GM18502 (cell line): ENCODE results near the gene RALGAPB.
A peak's percentile ranks its signal among the peaks of the same experiment; 100 is the strongest.
"Not testable (repeated sequence)": the region's sequence is repeated elsewhere in the genome, so short reads cannot be mapped to it uniquely, and the experiment has no call there.

Experiments
- ATAC-seq: cut with Tn5 transposase; IDR thresholded peaks from one replicate; pipeline ENCODE4 v1.9.1; 2021; ENCODE audit warnings: mild to moderate bottlenecking; ENCODE audit not compliant: unreplicated experiment, poor library complexity

The RALGAPB gene

DNA sequence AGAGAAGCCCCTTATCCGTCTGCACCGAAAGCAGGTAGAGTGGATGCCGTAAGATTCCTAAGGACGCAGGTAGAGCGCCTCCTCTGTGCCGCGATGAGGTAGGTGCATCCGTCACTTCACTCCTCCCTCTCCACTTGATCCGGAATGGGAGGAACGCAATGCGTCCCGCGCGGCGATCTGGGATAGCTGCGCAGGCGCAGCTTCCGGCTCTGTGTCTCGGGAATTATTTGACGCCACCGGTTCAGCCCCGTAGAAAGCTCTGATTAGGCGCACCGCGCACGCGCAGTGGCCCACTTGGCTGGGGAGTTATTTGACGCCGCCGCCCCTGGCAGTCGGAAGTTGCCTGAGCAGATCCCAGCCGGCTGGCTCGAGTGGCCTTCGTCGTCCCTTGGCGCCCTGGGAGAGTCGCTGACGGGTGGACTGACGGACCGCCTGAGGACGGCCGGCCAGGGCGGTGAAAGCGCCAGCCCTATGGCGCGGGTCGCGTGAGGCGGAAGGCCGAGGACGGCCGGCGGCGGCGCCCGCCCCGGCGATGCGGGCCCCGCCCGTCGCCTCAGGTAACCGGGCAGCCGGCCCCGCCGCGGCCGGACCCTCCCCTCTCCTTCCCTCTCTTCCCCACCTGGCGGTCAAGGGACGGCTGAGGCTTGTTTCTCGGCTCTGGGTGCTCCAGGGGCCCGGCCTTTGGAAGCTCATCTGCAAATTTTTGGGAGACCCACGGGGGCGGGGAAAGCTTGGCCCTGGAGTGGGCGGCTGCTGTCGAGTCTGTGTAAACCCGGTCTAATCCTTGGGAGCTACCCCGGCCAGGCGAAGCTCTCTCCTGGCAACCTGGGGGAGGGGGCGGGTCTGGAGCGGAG lies at the start of gene RALGAPB:
Gene RALGAPB (plus strand): TSS at position 331 of the 854 bp plus-strand sequence. CDS start 15,590 bp downstream, outside the sequence.
- ATAC-seq: peak; percentile 88

DNA sequence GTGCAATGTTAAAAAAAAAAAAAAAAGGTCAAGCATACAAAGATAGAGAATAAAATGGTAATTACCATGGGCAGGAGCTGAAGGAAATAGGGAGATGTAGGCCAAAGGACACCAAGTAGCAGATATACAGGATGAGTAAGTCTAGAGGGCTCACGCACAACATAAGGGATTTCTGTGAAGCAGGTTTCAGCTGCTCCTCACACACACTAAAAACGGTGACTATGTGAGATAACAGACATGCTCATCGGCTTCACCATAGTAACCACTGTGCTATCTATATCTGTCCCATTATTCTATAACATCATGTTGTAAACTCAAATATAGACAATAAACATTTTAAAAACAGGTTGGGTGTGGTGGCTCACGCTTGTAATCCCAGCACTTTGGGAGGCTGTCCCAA lies 49.1 kb upstream of the RALGAPB start:
- ATAC-seq: no peak

DNA sequence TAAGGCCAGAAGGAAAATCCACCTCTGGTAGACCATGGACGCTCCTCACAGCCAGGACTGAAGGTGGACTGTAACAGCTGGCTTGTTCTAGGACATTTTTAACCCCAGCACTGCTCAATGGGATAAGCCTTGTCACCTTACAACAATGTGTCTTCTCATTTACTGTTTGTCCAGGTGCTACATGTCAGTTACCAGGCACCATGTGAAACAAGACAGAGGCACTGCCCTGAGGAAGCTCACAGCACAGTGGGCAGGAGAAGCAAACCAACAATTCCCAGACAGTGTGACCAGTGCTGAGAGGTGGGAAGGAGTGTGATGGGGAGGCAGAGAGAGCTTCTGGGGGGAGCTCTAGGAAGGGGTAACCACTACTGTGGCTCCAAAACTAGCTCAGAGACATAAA lies 48.2 kb upstream of the RALGAPB start:
- ATAC-seq: no peak

DNA sequence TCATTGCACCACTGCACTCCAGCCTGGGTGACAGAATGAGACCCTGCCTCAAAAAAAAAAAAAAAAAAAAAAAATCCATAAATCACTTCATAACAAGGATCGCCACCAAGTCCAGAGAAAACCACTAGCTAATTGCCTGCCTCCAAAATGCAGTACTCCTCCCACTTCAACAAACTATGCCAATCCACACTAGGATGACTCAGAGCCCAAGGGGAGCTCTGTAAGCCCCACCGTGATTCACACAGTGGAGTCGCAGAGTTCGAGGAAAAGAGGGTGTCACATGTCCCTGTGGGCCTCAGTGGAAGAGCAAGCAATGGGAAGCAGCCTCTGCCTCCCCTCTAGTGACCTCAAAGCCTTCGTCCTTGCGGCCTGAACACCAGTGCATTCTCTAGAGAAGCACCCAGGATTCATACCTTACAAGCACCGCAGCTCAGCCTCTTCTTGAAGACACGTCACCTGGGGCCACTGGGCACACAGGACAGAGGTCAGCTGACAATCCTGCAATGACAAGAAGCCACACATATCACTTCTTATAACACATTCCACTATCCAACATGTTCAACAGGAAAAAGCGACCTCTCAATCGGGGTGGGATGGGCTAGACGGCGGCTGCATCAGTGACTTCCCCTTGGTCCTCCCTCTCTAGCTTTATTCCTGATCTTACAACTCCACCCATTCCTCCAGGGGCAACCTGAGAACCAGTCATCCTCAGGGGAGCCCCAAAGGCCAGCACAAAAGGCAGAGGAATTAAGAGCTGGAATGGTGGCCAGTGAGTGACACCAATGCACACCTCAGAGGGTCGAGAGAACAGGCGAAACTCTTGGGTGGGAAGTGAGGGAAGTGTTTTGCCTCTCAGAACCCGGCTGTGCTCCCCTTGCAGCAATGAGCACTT lies 46.4 kb upstream of the RALGAPB start:
- ATAC-seq: no peak

DNA sequence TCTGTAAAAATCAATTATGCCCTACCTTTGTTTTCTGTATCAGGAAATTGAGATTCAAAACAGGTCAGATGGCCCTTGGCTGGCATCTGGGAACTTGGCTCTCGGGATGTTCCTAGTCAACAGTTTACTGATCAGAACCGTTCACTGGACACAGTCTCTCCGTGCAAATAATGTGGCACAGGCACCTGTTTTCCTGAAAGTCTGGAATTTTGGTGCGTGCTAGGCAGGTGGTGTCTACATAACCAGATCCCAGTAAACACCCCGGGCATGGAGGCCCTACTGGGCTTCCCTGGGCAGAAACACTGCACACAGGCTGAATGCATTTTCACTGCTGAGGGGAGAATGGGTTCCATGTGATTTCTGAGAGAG lies 45.0 kb upstream of the RALGAPB start:
- ATAC-seq: no peak

DNA sequence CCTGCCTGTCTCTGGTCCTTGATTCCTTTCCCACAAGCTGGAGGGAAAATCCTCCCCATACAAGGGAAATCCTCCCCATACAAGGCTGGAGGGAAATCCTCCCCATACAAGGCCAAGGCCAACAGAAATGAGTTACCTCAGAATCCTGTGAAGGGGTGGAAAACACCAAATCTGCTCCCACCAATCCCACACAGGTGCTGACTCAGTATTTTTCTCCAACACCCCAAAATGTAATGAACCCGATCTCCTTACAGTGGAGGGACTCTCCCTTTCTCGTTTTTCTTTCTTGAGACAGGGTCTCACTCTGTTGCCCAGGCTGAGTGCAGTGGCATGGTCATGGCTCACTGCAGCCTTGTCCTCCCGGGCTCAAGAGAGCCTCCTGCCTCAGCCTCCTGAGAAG lies 43.8 kb upstream of the RALGAPB start:
- no peak for ATAC-seq

DNA sequence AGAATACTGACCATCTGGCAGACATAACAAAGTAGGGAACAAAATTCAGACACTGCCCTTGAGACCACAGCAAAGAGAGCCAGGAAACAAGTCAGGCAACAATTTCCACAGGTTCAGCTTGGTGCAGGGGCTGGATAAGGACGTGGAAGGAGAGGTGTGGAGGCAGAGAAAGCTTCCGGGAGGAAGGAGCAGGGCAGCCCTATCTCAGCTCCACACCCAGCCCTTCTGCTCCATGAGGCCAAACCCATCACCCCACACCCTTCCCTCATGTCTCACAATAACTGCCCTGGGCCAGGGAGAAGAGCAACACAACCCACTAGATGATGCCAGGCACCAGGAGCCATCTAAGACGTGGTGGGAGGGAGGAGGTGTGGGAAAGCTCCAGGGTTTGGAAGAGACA lies 43.3 kb upstream of the RALGAPB start:
- ATAC-seq: no peak

DNA sequence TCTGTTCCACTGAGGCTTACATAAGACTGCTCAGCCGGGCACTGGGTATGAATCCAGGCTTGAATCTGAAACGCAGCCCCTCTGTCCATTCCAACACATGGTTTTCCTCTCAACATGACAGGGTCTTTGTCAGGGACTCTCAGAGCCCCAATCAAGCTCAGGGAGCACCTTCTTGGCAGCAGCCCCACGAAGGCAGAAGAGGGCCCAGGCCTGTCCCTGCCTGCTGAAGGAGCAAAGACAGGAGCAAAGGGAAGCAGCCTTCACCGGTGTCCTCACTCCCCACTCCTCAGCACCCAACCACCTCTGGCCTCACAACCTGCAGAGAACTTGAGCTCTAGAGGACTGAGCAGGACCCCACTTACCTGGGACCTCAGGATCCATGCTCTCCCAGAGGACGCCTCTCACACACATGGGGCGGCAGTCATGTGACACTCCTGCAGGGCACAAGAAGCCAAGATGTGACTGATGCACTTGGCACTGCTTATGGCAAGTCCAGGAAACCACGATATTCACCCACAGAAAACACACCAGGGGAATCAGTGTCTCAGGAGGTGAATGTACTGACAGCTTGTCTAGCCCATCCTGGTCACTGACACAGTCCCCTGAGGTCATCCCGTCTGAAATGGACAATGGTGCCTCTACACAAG lies 41.8 kb upstream of the RALGAPB start:
- ATAC-seq: no peak

DNA sequence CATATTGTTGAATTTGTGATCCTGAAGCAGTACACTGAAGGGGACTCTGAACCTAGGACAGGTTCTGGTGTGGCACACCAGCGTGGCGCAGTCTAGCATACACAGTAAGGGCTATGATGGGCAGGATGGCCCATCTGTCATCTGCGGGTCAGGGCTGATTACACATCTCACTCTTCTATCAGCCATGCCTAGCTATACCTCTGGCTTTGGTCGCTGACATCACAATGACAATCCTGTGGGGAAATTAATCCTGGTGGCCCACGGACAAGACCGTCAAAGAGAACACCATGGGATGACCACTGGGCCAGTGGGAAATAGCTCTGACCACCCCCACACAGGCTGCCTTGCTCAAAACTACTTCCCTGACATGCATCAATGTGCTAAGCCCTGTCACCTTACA lies 40.4 kb upstream of the RALGAPB start:
- ATAC-seq: no peak

DNA sequence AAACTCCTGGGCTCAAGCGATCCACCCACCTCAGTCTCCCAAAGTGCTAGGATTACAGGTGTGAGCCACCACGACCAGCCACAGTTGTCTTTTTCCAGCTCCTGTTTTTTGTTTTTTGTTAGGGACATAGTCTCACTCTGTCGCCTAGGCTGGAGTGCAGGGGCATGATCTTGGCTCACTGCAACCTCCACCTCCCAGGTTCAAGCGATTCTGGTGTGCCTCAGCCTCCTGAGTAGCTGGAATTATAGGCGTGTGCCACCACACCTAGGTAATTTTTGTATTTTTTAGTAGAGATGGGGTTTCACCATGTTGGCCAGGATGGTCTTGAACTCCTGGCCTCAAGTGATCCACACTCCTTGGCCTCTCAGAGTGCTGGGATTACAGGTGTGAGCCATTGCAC lies 39.8 kb upstream of the RALGAPB start:
- ATAC-seq: not testable (repeated sequence)

DNA sequence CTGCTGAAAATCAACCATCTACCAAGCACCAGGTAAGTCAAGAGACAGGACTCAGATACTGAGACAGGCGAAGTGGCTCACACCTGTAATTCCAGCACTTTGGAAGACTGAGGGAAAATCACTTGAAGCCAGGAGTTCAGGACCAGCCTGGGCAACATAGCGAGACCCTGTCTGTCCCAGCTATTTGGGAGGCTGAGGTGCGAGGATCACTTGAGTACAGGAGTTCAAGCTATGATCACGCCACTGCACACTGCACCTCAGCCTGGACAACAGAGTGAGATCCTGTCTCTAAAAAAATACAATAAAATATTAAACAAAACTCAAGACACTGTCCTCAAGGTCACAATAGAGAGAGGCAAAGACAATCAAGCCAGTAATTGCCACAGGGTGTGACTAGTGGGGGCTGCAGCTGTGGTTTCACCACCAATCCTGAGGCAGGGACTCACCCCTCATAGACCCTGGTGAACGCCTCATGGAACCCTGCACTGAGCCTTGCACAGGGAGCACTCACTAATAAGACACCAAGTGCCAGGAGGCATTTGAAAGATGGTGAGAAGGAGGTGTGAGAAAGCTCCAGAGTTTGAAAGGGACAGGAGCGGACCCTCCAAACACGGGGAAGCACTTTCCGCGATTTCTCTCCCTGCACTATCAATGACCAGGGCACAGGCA lies 39.2 kb upstream of the RALGAPB start:
- ATAC-seq: no peak

DNA sequence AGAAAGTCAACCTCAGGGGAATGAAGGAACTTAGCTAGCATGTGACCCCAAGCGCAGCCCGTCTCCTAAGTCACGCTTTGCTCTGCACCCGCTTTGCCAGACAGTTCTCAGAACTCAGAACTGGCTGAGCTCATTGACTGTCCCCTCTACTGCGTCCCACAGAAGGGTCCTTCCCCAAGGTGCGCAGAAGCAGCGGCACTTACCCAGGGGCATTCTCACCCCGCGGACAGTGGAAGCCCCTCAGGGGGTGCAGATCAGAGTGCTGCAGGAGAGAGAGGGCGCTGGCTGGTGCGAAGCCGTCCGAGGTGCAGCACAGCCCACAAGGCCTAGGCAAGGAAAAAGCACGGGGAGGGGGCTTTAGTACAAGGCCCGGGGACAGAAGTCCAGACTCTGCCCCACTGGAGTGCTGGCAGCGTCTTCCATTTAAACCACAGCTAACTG lies 38.3 kb upstream of the RALGAPB start:
- ATAC-seq: peak; percentile 33

DNA sequence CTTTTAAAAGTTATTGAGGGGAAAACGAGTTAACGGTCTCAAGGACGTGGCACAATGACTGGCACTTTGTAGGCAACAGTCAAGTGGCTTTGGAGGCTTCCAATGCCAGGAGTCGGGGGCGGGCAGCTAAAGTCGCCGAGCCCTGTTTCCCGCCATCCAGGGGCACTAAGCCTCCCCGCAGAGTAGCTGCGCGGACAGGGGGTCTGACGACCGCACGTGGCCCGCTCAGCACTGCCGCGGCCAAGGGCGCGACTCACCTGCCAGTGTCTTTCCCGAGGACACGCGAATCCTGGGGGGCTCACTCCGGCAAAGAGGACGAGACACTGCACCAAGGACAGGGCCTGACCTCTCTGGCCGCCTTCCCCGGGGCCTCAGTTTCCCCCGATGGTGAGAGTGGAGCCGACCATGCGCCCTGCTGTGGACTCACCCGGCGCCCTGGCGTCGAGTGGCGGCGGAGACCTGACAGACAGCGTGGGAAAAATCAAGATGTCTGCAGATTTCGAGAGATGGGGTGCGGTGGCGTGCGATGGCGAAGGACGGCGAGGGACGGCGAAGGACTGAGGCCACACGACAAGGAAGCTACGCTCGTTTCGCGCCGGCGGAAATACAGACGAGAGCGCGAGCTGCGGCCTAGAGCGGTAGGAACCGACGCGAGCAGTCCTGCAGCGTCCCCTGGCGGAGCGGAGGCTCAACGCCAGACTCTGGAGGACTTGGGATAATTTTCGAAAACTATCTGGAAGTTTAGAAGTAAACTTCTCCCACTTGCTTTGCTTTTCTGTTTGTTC lies 37.7 kb upstream of the RALGAPB start, which contains the start of gene SNHG17:
Gene SNHG17 (minus strand): TSS at position 559 of the 785 bp plus-strand sequence.
- ATAC-seq: peak; percentile 63

DNA sequence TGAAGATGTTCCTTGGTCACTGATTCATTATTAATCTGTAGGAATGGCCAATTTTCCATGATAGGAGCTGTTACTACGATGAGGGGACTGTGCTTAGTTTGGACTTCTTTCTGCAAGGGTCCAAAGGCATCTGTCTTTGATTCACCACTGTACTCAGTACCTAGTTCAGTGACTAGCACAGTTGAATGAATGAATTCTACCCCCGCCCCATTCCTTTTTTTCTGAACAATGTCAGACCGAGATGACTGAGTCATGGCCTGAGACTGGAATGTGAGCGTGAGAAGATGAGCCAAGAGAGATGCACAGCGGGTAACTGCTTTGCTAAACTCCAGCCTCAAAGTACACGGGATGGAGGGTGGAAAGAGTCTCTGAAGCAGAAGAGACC lies 37.1 kb upstream of the RALGAPB start:
- no peak for ATAC-seq

DNA sequence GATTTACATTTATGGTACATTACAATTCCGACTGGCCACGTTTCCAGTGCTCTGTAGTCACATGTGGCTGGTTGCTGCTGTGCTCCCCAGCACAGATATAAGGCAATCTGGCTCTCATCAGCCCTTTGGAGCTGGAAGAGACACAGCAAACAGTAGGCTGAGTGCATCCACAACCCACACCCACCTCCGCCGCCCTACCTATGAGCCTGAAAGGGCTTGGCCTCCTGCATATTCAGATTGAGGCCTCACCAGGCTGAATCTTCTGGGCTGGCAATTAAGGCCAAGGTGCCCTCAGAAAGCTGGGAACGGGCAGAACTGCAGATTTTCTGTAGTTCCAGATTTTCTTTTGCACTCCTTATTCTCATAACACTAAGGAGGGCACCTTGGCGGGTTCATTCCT lies 34.8 kb upstream of the RALGAPB start:
- no peak for ATAC-seq

DNA sequence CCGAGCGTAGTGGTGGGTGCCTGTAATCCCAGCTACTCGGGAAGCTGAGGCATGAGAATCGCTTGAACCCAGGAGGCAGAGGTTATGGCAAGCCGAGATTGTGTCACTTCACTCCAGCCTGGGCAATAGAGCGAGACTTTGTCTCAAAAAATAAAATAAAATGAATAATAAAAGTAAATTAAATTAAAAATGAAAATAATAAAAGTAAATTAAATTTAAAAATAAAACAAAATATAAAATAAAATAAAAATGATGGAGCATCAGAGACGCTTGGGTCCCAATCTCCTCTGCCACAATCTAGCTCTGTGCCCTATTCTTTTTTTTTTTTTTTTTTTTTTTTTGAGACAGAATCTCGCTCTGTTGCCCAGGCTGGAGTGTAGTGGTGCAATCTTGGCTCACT lies 31.5 kb upstream of the RALGAPB start:
- ATAC-seq: not testable (repeated sequence)

DNA sequence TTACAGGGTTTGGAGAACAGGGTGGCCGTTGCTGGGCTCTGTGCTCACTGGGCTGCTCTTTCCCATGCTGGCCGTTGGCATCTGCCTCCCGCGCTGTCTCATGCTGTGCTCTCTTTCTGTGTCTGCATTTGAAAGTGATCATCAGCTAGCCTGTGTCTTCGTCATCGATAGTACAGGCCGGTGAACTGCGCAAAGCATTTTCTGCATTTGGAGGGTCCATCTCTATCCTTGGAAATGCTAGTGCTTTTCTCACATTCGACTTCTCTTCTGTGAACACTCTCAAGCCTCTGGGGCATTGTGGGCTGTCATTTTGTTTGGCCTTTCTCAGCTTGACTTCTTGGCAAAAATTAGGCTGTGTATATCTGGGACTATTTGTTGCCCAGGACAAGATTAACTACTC lies 30.7 kb upstream of the RALGAPB start:
- no peak for ATAC-seq

DNA sequence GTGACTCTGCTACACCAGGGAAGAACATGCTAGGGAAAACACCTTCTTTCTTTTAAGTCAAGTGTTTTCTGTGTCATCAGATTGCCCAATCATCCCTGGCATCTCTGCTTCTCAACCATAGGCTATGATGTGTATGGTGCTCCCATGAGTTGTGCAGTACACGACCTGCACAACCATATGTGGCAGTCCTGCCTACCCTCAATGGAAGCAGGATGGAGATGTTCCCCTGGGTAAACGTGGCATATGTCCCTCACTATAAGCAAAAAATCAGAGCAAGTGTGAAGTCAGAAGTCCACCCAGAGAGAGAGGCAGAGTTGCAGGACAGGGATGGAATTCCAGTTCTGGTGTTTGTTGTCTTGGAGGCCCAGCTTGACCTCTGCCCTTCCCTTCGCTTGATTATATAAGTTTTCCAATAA lies 27.3 kb upstream of the RALGAPB start:
- ATAC-seq: no peak

DNA sequence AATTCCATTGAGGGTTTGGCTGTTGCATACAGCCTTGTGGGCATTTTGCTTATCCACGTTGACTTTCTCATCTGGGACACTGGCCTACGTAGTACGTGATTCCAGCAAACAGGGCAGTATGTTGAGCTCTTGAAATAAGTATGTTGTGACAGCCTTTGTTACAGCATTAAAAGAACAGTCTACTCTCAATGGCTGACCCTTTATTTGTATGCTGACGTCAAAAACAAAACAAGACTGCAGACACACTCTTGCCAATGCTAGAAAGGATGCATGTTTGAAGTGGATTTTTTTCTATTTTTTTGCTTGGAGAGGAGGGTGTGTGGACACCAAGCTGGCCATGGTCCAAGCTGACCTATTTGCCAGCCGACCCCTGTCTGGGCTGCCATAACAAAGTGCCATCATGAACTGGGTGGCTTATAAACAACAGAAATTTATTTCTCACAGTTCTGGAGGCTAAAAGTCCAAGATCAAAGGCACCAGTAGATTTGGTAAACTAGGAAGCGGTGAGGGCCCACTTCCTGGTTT lies 26.7 kb upstream of the RALGAPB start:
- no peak for ATAC-seq
